GM23248 (cell line): Measurements from ENCODE around the gene TAF4. TPM values are rescaled to one million over a fixed set of nuclear protein-coding genes. Genes with fewer than 3 reads are reported as not detected.

Experiments used
- DNase-seq: peaks from one replicate; pipeline ENCODE4 v3.0.0-alpha.2; 2015
- H2AFZ ChIP-seq: fragments of 200-600 bp; sonication (generic); 2 replicates; pipeline ENCODE4 v1.6.1; 2016; ENCODE audit warnings: antibody characterized with exemption
- H3F3A ChIP-seq: fragments of 200-600 bp; sonication (generic); 2 replicates; pipeline ENCODE4 v1.6.1; 2016; ENCODE audit warnings: mild to moderate bottlenecking, antibody characterized with exemption, mixed run types; ENCODE audit not compliant: insufficient read depth
- H3K27ac ChIP-seq: fragments of 200-600 bp; sonication (generic); 2 replicates; pipeline ENCODE4 v1.5.1; 2016; ENCODE audit warnings: mild to moderate bottlenecking
- H3K27me3 ChIP-seq: fragments of 200-600 bp; sonication (generic); replicated peaks from 2 replicates; pipeline ENCODE4 v1.6.1; 2016; ENCODE audit warnings: mild to moderate bottlenecking; ENCODE audit not compliant: insufficient read depth
- H3K36me3 ChIP-seq: fragments of 200-600 bp; sonication (generic); 2 replicates; pipeline ENCODE4 v1.6.1; 2016; ENCODE audit warnings: low read depth, mild to moderate bottlenecking
- H3K4me1 ChIP-seq: fragments of 200-600 bp; sonication (generic); 2 replicates; pipeline ENCODE4 v1.6.1; 2016; ENCODE audit warnings: mild to moderate bottlenecking; ENCODE audit not compliant: insufficient read depth
- H3K4me2 ChIP-seq: fragments of 200-600 bp; sonication (generic); one replicate; pipeline ENCODE4 v1.6.1; 2016; ENCODE audit warnings: mild to moderate bottlenecking; ENCODE audit not compliant: unreplicated experiment
- H3K4me3 ChIP-seq: fragments of 200-600 bp; sonication (generic); 2 replicates; pipeline ENCODE4 v1.5.1; 2016; ENCODE audit warnings: mild to moderate bottlenecking
- H3K79me2 ChIP-seq: fragments of 200-600 bp; sonication (generic); 2 replicates; pipeline ENCODE4 v1.6.1; 2016; ENCODE audit warnings: mild to moderate bottlenecking; ENCODE audit not compliant: insufficient read depth
- H3K9ac ChIP-seq: fragments of 200-600 bp; sonication (generic); 2 replicates; pipeline ENCODE4 v1.6.1; 2016; ENCODE audit warnings: mild to moderate bottlenecking
- H3K9me2 ChIP-seq: fragments of 200-600 bp; sonication (generic); 2 replicates; pipeline ENCODE4 v1.6.1; 2016; ENCODE audit warnings: mixed run types, mild to moderate bottlenecking, moderate library complexity; ENCODE audit not compliant: insufficient read depth
- H3K9me3 ChIP-seq: fragments of 200-600 bp; sonication (generic); one replicate; pipeline ENCODE4 v1.6.1; 2017; ENCODE audit warnings: low read depth
- H4K20me1 ChIP-seq: fragments of 200-600 bp; sonication (generic); 2 replicates; pipeline ENCODE4 v1.6.0; 2016; ENCODE audit not compliant: insufficient read depth
- EZH2 ChIP-seq: fragments of 200-600 bp; sonication (generic); IDR thresholded peaks from 2 replicates; pipeline ENCODE4 v1.6.1; 2018; ENCODE audit warnings: antibody characterized with exemption, mild to moderate bottlenecking; ENCODE audit not compliant: insufficient read depth, poor library complexity, severe bottlenecking
- EZH2phosphoT487 ChIP-seq: fragments of 200-600 bp; sonication (generic); IDR thresholded peaks from 2 replicates; pipeline ENCODE4 v1.6.1; 2018; ENCODE audit warnings: antibody characterized with exemption, moderate library complexity, mild to moderate bottlenecking, low read depth; ENCODE audit not compliant: insufficient read depth
- WGBS, 2 experiments: methylation state at CpG; one replicate each; pipeline ENCODE4 v1.1.6; 2015 to 2017; ENCODE audit warnings: low lambda C conversion rate in 2 of 2, low coverage in 1 of 2; ENCODE audit errors: missing lambda C conversion rate in 2 of 2; 5-methylcytosine and 5-hydroxymethylcytosine counted together
- in situ Hi-C: fragments of 300-500 bp; cut with MboI; formaldehyde crosslinking; loops from 2 replicates; pipeline ENCODE4 v1.15.0; 2020
- polyA plus RNA-seq: library from polyadenylated mRNA; unstranded; fragments of >200 nt; fragmentation: Nextera tagmentation; extraction: Ambion mirVana; gene quantifications from 2 replicates; pipeline ENCODE4 v1.2.1, GENCODE V29; 2016
- total RNA-seq: library from RNA; depleted of rRNA; stranded (reverse); fragments of >200 nt; shearing (Covaris generic); gene quantifications from 2 replicates; pipeline ENCODE4 v1.2.3, GENCODE V29; 2014; rRNA removed

The TAF4 gene
- total RNA-seq (2.9 and 4.2 TPM in 2 replicates), polyA plus RNA-seq (0.80 and 1.4 TPM in 2 replicates)

GRCh38 chr20:62065674-62066338, at the start of gene TAF4:
Gene TAF4 (minus strand): TSS chr20:62065881. CDS start chr20:62065810, 71 bp downstream.
- peaks cover 12% of the 10 kb centered on the region for H3F3A ChIP-seq
- no peaks in the 10 kb centered on the region for H3K27me3 ChIP-seq
- H3K4me2 ChIP-seq: peak within 1 kb of the TSS; percentile 79
- peaks cover 10% of the 10 kb centered on the region; the same call in 1 of the 2 replicates for H3K4me1 ChIP-seq
- no peaks in the 10 kb centered on the region for H3K36me3 ChIP-seq
- H3K9ac ChIP-seq: peak within 1 kb of the TSS; percentile 88
- in situ Hi-C loops: no loop called here
- WGBS, 2 experiments: 1 to 2% methylated on average over 36 to 88 of the region's 116 CpGs
- DNase-seq: peak; percentile 89
- no peak for TF ChIP-seq EZH2phosphoT487
- TF ChIP-seq EZH2: no peak
- H3K9me2 ChIP-seq: no peaks in the 10 kb centered on the region
- no peaks in the 10 kb centered on the region for H3K9me3 ChIP-seq
- peak within 1 kb of the TSS; percentile 79 for H3K4me3 ChIP-seq
- peaks cover 36% of the 10 kb centered on the region for H3K79me2 ChIP-seq
- H3K27ac ChIP-seq: peak within 1 kb of the TSS; percentile 64
- H4K20me1 ChIP-seq: no peaks in the 10 kb centered on the region
- H2AFZ ChIP-seq: peak within 1 kb of the TSS; percentile 83

- H3K4me2 ChIP-seq: no peak overlapping the region
- H3K9ac ChIP-seq: no peak overlapping the region
- no peak overlapping the region for H3K4me3 ChIP-seq
- TF ChIP-seq EZH2phosphoT487: no peak
- no peak for TF ChIP-seq EZH2
- H3K27me3 ChIP-seq: peaks cover 20% of the 10 kb centered on the region
- H3K9me2 ChIP-seq: no peaks in the 10 kb centered on the region
- WGBS, 2 experiments: 27 to 34% methylated on average over 8 of the region's 8 CpGs
- H3K27ac ChIP-seq: no peak overlapping the region
- in situ Hi-C loops: no loop called here
- no peak for DNase-seq
- H3K79me2 ChIP-seq: no peaks in the 10 kb centered on the region
- H3K9me3 ChIP-seq: no peaks in the 10 kb centered on the region
- no peaks in the 10 kb centered on the region for H3K36me3 ChIP-seq
- H3F3A ChIP-seq: no peaks in the 10 kb centered on the region
- no peaks in the 10 kb centered on the region for H4K20me1 ChIP-seq
- no peak overlapping the region for H2AFZ ChIP-seq
- H3K4me1 ChIP-seq: no peaks in the 10 kb centered on the region
Measured at GRCh38 chr20:62114894-62115293, 49.2 kb upstream of the TAF4 start.

DNA sequence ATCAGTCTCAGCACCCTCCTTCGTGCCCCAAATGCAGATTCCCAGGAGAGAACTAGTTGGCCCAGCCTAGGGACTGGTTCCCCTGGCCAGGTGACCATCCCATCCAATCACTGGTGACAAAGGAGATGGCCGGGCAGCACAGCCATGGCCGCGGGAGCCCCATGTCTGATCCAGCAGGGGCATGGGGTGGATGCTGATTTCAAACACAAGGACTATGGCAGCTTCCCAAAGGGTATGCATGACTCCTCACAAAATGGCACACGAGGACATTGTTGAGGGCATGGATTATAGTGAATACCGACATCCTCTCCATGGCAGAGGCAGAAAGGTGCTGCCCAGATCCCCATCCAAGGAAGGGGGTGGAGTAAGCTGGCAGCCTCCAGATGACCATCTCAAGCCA, 46.7 kb upstream of the TAF4 start:
- no peak overlapping the region for H2AFZ ChIP-seq
- no peak overlapping the region for H3K9ac ChIP-seq
- WGBS, 2 experiments: 53% methylated on average over 6 of the region's 6 CpGs
- H4K20me1 ChIP-seq: no peaks in the 10 kb centered on the region
- DNase-seq: no peak
- no peaks in the 10 kb centered on the region for H3K9me2 ChIP-seq
- no peaks in the 10 kb centered on the region for H3K79me2 ChIP-seq
- in situ Hi-C loops: no loop called here
- TF ChIP-seq EZH2 (no peak), EZH2phosphoT487 (no peak)
- H3K4me2 ChIP-seq: no peak overlapping the region
- no peaks in the 10 kb centered on the region for H3K9me3 ChIP-seq
- peaks cover 10% of the 10 kb centered on the region for H3K27me3 ChIP-seq
- H3K36me3 ChIP-seq: no peaks in the 10 kb centered on the region
- no peaks in the 10 kb centered on the region for H3K4me1 ChIP-seq
- no peaks in the 10 kb centered on the region for H3F3A ChIP-seq
- no peak overlapping the region for H3K27ac ChIP-seq
- H3K4me3 ChIP-seq: no peak overlapping the region

GRCh38 chr20:62111148-62111547, 45.5 kb upstream of the TAF4 start:
- Histone ChIP-seq H4K20me1 (no peaks in the 10 kb centered on the region), H2AFZ (no peak overlapping the region), H3F3A (no peaks in the 10 kb centered on the region), H3K9me3 (no peaks in the 10 kb centered on the region), H3K4me2 (no peak overlapping the region), H3K27ac (no peak overlapping the region), H3K79me2 (no peaks in the 10 kb centered on the region), H3K36me3 (no peaks in the 10 kb centered on the region), H3K4me3 (no peak overlapping the region), H3K4me1 (no peaks in the 10 kb centered on the region), H3K9ac (no peak overlapping the region), H3K27me3 (no peaks in the 10 kb centered on the region), H3K9me2 (no peaks in the 10 kb centered on the region)
- in situ Hi-C loops: no loop called here
- no peak for TF ChIP-seq EZH2phosphoT487
- no peak for TF ChIP-seq EZH2
- WGBS, 2 experiments: 78 to 80% methylated on average over 6 of the region's 6 CpGs
- no peak for DNase-seq
